Spleen (tissue), 11 donors: ENCODE measurements around the gene EPS8L3. TPM values are rescaled to one million over a fixed set of nuclear protein-coding genes. Genes with fewer than 3 reads are reported as not detected.

Experiments
- DNase-seq: peaks from one replicate; pipeline ENCODE4 v3.0.0-alpha.2; 2020
- H3K27ac ChIP-seq, 8 donors: fragments of 200-600 bp; sonication (generic) in 7 of 8; 1 replicate in 4 of 8; 2 replicates in 4 of 8; pipeline versions ENCODE4 v1.5.0 to v1.8.0; 2016 to 2021; ENCODE audit warnings: inconsistent platforms in 4 of 8, mild to moderate bottlenecking in 4 of 8, moderate library complexity in 1 of 8
- H3K27me3 ChIP-seq, 7 donors: fragments of 200-600 bp; sonication (generic) in 6 of 7; replicated peaks in 1 of 7; 1 replicate in 4 of 7; 2 replicates in 3 of 7; pipeline versions ENCODE4 v1.5.0 to v1.8.0; 2016 to 2021; ENCODE audit warnings: inconsistent platforms in 3 of 7, mild to moderate bottlenecking in 1 of 7
- H3K36me3 ChIP-seq, 6 donors: fragments of 200-600 bp; sonication (generic) in 5 of 6; 1 replicate in 4 of 6; 2 replicates in 2 of 6; pipeline versions ENCODE4 v1.5.0 to v1.8.0; 2016 to 2021; ENCODE audit warnings: inconsistent platforms in 2 of 6
- H3K4me1 ChIP-seq, 6 donors: fragments of 200-600 bp; sonication (generic) in 5 of 6; 1 replicate in 3 of 6; 2 replicates in 3 of 6; pipeline versions ENCODE4 v1.5.0 to v1.8.0; 2016 to 2021; ENCODE audit warnings: inconsistent platforms in 3 of 6
- H3K4me3 ChIP-seq, 8 donors: fragments of 200-600 bp; sonication (generic) in 7 of 8; 1 replicate in 4 of 8; 2 replicates in 4 of 8; pipeline versions ENCODE4 v1.5.0 to v1.8.0; 2016 to 2021; ENCODE audit warnings: inconsistent platforms in 4 of 8, mild to moderate bottlenecking in 4 of 8, moderate library complexity in 2 of 8
- H3K9me3 ChIP-seq, 8 donors: fragments of 200-600 bp; sonication (generic) in 7 of 8; 1 replicate in 4 of 8; 2 replicates in 4 of 8; pipeline versions ENCODE4 v1.5.0 to v1.8.0; 2016 to 2021; ENCODE audit warnings: inconsistent platforms in 4 of 8
- POLR2A ChIP-seq, 3 donors: fragments of 450-650 bp; IDR thresholded peaks; one replicate each; pipeline ENCODE4 v1.5.1; 2017; ENCODE audit warnings: antibody characterized with exemption in 3 of 3, mild to moderate bottlenecking in 1 of 3
- POLR2AphosphoS5 ChIP-seq, 3 donors: sonication (generic); formaldehyde crosslinking; IDR thresholded peaks; one replicate each; pipeline ENCODE4 v1.5.1; 2017; ENCODE audit warnings: antibody characterized with exemption in 3 of 3
- WGBS, 5 donors: extraction: QIAGEN DNeasy Blood & Tissue Kit in 3 of 5; methylation state at CpG; one replicate each; pipeline versions ENCODE4 v1.1.5 to v1.1.7; 2013 to 2018; 5-methylcytosine and 5-hydroxymethylcytosine counted together
- intact Hi-C: fragments of 100-400 bp; cut with DNase I; formaldehyde crosslinking; loops from one replicate; pipeline ENCODE4 v1.15.0; 2023; ENCODE audit warnings: low total_unique reads
- polyA plus RNA-seq, 3 donors: library from polyadenylated mRNA; stranded (reverse); fragments of 200-250 nt; gene quantifications; one replicate each; pipeline ENCODE4 v1.2.1, GENCODE V29; 2013
- total RNA-seq, 7 donors: library from RNA; depleted of rRNA in 3 of 7; stranded (reverse); fragments of >200 nt in 3 of 7; fragmentation: NEBNext Ultra II Directional in 4 of 7; extraction: Animal tissue kit (Norgen Biotek cat#: 25700) in 4 of 7; gene quantifications; one replicate each; pipeline versions ENCODE4 v1.1.0 to v1.2.1, GENCODE V29; 2016 to 2021
- TF ChIP-seq, protein P1 (sequence below), 11 experiments: fragments of 200-600 bp in 7 of 11; fragments of 450-650 bp in 4 of 11; sonication (generic) in 4 of 11; IDR thresholded peaks in 8 of 11; conservative IDR thresholded peaks in 3 of 11; 1 replicate in 7 of 11; 2 replicates in 4 of 11; pipeline versions ENCODE4 v1.4.0 to v1.8.0; 2016 to 2021; ENCODE audit warnings: antibody characterized with exemption in 11 of 11, inconsistent platforms in 4 of 11, mild to moderate bottlenecking in 1 of 11
- donor health status: healthy with polysubstance abuse.
- donor health status: DM: no; HTN: no; CAD: no; lungs with moderate emphysema.
- donor health status: DM: no; HTN: no; CAD: no.
- donor health status: Bipolar disorder and iron deficiency.
- donor health status: healthy.
- donor health status: DM: no; HTN: no; CAD: no.
- donor health status: DM: yes; HTN: yes; CAD: no.

Gene EPS8L3
- total and polyA plus RNA-seq, 10 donors, result 1.2 TPM; not detected in 9

DNA sequence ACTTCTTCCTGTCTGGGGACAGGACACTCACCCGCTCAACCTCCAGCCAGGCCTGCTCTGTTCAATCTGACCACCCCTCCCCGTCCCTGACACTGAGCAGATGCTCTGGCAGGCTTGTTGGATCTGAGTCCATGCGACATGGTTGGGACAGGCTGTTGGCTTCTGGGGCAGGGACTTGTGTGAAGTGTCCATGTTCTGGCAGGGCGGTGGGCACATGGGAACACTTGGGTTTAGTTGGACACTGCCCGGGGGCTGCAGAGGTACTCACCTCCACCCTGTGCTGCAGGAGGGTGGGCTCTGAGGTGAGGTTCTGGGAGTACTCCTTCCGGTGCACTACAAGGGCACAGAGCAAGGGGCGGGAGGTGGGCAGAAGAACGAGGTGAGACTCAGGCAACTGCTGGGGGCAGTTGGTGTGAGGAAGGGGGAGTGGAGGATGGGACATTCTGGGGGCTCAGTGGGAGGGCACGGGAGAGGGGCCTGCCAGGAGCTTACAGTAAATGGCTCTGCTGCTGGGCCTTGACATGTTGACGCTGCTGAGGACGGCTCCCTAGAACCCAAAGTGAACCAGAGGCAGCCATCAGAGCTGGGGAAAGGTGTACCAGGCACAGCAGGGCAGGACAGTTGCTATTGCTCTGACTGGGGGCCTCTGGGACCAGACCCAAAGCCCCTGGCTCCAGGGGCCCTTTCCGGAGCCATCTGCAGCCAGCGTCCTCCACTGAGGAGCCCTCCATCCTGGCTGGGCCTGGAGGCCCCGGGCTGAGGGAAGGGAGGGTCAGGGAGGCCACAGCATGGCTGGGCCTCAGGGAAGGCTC is 2.3 kb downstream of the EPS8L3 start:
- Histone ChIP-seq H3K36me3 (no peaks in the 10 kb centered on the region), H3K4me3 (no peak overlapping the region), H3K27ac (no peak overlapping the region), H3K27me3 (no peaks in the 10 kb centered on the region), H3K4me1 (peaks cover 0 to 21% (median 5%) of the 10 kb centered on the region in 6 donors), H3K9me3 (no peaks in the 10 kb centered on the region)
- intact Hi-C loops, result no loop called here
- TF ChIP-seq, protein P1, sequence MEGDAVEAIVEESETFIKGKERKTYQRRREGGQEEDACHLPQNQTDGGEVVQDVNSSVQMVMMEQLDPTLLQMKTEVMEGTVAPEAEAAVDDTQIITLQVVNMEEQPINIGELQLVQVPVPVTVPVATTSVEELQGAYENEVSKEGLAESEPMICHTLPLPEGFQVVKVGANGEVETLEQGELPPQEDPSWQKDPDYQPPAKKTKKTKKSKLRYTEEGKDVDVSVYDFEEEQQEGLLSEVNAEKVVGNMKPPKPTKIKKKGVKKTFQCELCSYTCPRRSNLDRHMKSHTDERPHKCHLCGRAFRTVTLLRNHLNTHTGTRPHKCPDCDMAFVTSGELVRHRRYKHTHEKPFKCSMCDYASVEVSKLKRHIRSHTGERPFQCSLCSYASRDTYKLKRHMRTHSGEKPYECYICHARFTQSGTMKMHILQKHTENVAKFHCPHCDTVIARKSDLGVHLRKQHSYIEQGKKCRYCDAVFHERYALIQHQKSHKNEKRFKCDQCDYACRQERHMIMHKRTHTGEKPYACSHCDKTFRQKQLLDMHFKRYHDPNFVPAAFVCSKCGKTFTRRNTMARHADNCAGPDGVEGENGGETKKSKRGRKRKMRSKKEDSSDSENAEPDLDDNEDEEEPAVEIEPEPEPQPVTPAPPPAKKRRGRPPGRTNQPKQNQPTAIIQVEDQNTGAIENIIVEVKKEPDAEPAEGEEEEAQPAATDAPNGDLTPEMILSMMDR (IDR thresholded peaks at IDR 0.05 in 8 of 11, conservative IDR thresholded peaks at IDR 0.05 in 3 of 11), result no peak
- TF ChIP-seq POLR2A (IDR thresholded peaks at IDR 0.05) (no peak), POLR2AphosphoS5 (IDR thresholded peaks at IDR 0.05) (no peak)
- peak; percentile 65 for DNase-seq
- WGBS, 5 donors, result 83 to 91% (median 89%) methylated on average over 11 to 14 of the region's 14 CpGs

DNA sequence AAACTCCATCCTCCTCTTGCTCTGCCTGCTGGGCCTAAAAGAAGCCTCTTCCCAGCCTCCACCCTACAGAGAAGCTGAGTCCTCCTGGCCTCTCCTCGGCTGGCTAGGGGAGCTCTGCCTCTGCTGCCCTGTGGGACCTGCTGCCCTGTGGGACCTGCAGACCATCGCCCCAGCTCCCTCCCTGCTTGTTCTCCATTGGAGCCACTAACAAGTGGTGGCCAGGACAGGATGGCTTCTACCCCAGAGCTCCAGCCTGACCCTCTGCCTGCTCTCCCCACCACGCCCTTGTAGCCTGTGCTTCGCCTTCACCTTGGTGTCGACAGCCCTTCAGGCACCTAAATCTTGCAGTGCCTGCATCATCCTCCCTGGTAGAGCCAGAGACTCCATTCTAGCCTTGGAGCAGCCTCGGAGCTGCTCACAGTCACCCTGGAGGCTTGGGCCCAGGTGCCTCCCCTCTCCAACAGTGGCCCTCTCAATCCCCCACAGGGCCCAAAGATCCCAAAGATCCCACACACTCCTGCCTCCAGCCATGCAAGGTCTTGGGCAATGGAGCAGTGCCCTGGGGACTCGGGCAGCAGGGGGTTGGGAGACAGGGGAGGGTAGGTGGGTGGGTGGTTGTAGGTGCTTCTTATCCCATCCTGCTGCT is 3.0 kb downstream of the EPS8L3 start:
- WGBS, 5 donors, result 85 to 97% (median 93%) methylated on average over 6 to 7 of the region's 7 CpGs
- intact Hi-C loops, result no loop called here
- DNase-seq, result peak; percentile 47
- Histone ChIP-seq H3K4me3 (no peak overlapping the region), H3K9me3 (no peaks in the 10 kb centered on the region), H3K36me3 (no peaks in the 10 kb centered on the region), H3K27ac (no peak overlapping the region), H3K27me3 (no peaks in the 10 kb centered on the region), H3K4me1 (peaks cover 0 to 20% (median 5%) of the 10 kb centered on the region in 6 donors)
- TF ChIP-seq POLR2A (IDR thresholded peaks at IDR 0.05), result no peak

DNA sequence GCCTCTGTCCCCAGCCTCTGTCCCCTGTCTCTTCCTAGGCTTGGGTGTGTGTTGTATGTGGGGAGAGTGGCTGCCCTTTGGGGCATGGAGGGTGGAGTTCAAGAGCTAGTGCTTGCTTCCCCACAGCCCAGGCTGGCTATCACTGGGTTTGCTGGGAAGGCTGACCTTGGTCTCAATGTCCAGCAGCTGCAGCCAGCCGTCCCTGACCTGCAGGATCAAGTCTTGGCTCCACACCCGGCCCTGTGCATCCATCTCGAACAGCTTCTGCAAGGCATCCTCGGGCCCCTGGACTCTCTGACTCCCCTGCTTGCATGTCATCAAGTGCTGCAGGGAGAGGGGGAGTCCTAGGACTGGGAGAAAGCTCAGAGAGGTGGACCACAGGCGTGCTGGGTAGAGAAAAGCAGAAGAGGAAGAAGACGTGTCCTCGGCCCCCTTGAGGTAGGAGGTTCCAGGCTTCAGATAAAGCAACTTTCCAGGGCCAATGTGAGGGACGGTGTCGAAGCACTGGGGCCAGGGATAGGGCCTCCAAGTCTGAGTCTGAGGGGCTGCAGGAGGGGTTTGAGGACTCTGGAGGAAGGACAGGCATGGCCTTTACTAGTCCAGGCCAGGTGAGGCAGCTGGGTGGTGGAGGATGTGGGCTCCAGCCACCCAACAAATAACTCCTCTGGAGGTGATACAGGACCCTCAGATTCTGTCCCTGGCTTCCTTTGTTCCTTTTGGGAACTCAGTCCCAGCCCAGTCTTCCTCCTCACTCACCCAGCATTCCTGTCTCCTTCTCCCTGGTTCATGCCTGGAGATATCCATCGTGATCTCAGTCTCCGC is 4.0 kb downstream of the EPS8L3 start:
- 66 to 82% (median 77%) methylated on average over 9 to 11 of the region's 11 CpGs for WGBS, 5 donors
- TF ChIP-seq, protein P1 (IDR thresholded peaks at IDR 0.05 in 8 of 11, conservative IDR thresholded peaks at IDR 0.05 in 3 of 11), result no peak
- TF ChIP-seq POLR2AphosphoS5 (IDR thresholded peaks at IDR 0.05) (no peak), POLR2A (IDR thresholded peaks at IDR 0.05) (no peak)
- intact Hi-C loops, result loop anchor here (2.0 kb wide), 1 partner anchor 29 kb away; no protein-coding TSS in a partner anchor

DNA sequence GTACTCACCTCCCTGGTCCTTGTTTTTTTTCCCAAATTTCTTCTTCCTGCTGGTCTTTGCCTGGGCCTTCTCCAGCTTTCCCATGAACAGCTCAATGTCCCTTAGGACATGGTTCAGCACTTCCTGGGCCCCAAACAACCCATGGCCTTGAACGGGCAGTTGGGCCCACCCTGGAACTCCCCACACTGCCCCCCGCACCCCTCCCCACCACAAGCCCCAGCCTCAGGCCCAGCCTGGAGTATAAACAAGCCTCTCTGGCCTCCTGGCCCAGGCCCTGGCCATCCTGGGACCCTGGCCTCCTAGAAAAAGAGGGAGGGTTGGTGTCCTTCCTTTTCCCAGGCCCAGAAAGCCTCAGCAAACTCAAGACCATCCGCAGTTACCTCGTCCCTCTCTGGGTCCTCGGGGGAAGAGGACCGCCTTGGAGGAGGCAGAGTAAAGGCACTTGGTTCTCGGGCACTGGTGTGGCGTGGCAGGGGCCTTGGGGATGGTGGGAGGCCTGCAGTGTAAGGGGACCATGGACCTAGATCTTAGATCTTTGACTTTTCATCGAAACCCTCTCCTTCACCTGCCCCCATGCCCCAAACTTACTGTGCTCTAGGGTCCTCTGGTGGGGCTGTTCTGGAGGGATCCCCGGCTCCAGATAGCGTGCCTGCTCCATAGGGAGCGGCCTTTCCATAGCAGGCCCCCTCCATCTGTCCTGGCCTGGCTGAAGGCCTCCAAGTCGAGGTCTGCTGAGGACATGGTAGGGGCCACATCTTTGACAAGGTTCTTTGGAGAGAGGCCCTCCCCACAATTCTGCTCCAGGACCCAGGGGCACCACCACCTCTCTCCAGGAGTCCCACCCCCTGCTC is 5.6 kb downstream of the EPS8L3 start:
- peak; percentile 45 for DNase-seq
- WGBS, 5 donors, result 89 to 94% (median 92%) methylated on average over 13 of the region's 13 CpGs
- intact Hi-C loops, result loop anchor here (2.0 kb wide), 1 partner anchor 27 kb away; no protein-coding TSS in a partner anchor
- no peak for TF ChIP-seq POLR2A (IDR thresholded peaks at IDR 0.05)
- TF ChIP-seq, protein P1 (IDR thresholded peaks at IDR 0.05 in 8 of 11, conservative IDR thresholded peaks at IDR 0.05 in 3 of 11), result no peak
- no peak for TF ChIP-seq POLR2AphosphoS5 (IDR thresholded peaks at IDR 0.05)
- Histone ChIP-seq H3K4me1 (peaks cover 0 to 6% (median 2%) of the 10 kb centered on the region in 6 donors), H3K27ac (no peak overlapping the region), H3K9me3 (no peaks in the 10 kb centered on the region), H3K36me3 (no peaks in the 10 kb centered on the region), H3K4me3 (no peak overlapping the region), H3K27me3 (no peaks in the 10 kb centered on the region)

More for the DNA sequence above, 4.0 kb downstream of the EPS8L3 start:
- Histone ChIP-seq H3K4me3 (no peak overlapping the region), H3K36me3 (no peaks in the 10 kb centered on the region), H3K27me3 (no peaks in the 10 kb centered on the region), H3K9me3 (no peaks in the 10 kb centered on the region), H3K4me1 (peaks cover 0 to 13% (median 5%) of the 10 kb centered on the region in 6 donors), H3K27ac (no peak overlapping the region)
- DNase-seq, result peak; percentile 61
